Prostate gland (tissue), 2 donors: ENCODE measurements around the gene LRRN4.

Source experiments
- POLR2A ChIP-seq: fragments of 450-650 bp; IDR thresholded peaks from one replicate; pipeline ENCODE4 v1.6.1; 2016; ENCODE audit warnings: antibody characterized with exemption, mild to moderate bottlenecking
- POLR2AphosphoS5 ChIP-seq: sonication (generic); formaldehyde crosslinking; IDR thresholded peaks from one replicate; pipeline ENCODE4 v1.6.1; 2017; ENCODE audit warnings: antibody characterized with exemption
- TF ChIP-seq, protein P1 (sequence below), 4 experiments: fragments of 200-600 bp in 2 of 4; fragments of 450-650 bp in 2 of 4; sonication (generic) in 2 of 4; IDR thresholded peaks; 1 replicate in 3 of 4; 2 replicates in 1 of 4; pipeline ENCODE4 v1.5.1; 2016 to 2019; ENCODE audit warnings: antibody characterized with exemption in 4 of 4, mild to moderate bottlenecking in 2 of 4, moderate library complexity in 2 of 4

DNA sequence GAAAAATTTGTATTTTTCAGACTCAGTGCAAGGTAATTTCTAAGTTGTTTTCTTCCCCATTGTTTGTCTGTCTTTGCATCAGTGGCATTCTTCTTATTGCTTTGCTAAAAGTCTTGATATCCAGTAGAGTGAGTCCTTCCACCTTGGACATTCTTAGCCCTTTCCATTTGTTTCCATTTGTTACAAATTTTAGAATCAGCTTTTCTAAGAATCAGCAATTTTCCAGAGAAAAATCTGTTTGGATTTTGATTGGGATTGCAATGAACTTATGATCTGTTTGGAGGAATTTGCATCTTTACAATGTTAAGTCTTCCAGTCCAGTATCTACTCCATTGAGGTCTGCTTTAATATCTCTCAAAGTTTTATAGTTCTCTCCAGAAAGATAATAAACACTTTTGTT lies 36.4 kb downstream of the LRRN4 start:
- TF ChIP-seq, protein P1, sequence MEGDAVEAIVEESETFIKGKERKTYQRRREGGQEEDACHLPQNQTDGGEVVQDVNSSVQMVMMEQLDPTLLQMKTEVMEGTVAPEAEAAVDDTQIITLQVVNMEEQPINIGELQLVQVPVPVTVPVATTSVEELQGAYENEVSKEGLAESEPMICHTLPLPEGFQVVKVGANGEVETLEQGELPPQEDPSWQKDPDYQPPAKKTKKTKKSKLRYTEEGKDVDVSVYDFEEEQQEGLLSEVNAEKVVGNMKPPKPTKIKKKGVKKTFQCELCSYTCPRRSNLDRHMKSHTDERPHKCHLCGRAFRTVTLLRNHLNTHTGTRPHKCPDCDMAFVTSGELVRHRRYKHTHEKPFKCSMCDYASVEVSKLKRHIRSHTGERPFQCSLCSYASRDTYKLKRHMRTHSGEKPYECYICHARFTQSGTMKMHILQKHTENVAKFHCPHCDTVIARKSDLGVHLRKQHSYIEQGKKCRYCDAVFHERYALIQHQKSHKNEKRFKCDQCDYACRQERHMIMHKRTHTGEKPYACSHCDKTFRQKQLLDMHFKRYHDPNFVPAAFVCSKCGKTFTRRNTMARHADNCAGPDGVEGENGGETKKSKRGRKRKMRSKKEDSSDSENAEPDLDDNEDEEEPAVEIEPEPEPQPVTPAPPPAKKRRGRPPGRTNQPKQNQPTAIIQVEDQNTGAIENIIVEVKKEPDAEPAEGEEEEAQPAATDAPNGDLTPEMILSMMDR (IDR thresholded peaks at IDR 0.05) = no peak
- TF ChIP-seq POLR2A (no peak), POLR2AphosphoS5 (no peak)
